ENCODE data around the gene MERTK. TPM values are rescaled to one million over a fixed set of nuclear protein-coding genes. Genes with fewer than 3 reads are reported as not detected.

MERTK gene
- total RNA-seq, 1 donor from 2014 or later = 11.1 TPM

- H3K9me3 ChIP-seq = no peaks in the 10 kb centered on the region
- intact Hi-C loops (cut with DNase I) = no loop called here
- H3K4me3 ChIP-seq = no peak overlapping the region
- peaks cover 11 to 56% of the 10 kb centered on the region in 2 donors for H3K36me3 ChIP-seq
- H3K27me3 ChIP-seq = no peaks in the 10 kb centered on the region
- no peak for DNase-seq (ENCODE audit: low spot score in 2 of 2)
- H3K27ac ChIP-seq = no peak overlapping the region
- TF ChIP-seq, protein P1, sequence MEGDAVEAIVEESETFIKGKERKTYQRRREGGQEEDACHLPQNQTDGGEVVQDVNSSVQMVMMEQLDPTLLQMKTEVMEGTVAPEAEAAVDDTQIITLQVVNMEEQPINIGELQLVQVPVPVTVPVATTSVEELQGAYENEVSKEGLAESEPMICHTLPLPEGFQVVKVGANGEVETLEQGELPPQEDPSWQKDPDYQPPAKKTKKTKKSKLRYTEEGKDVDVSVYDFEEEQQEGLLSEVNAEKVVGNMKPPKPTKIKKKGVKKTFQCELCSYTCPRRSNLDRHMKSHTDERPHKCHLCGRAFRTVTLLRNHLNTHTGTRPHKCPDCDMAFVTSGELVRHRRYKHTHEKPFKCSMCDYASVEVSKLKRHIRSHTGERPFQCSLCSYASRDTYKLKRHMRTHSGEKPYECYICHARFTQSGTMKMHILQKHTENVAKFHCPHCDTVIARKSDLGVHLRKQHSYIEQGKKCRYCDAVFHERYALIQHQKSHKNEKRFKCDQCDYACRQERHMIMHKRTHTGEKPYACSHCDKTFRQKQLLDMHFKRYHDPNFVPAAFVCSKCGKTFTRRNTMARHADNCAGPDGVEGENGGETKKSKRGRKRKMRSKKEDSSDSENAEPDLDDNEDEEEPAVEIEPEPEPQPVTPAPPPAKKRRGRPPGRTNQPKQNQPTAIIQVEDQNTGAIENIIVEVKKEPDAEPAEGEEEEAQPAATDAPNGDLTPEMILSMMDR (IDR thresholded peaks at IDR 0.05) = no peak
- no peaks in the 10 kb centered on the region for H3K4me1 ChIP-seq
These were observed 96.7 kb downstream of the MERTK start for GRCh38 chr2:111995148-111995547.

- TF ChIP-seq, protein P1 (IDR thresholded peaks at IDR 0.05) = no peak
- Histone ChIP-seq H3K27me3 (no peaks in the 10 kb centered on the region), H3K4me1 (no peaks in the 10 kb centered on the region), H3K9me3 (no peaks in the 10 kb centered on the region), H3K4me3 (no peak overlapping the region), H3K36me3 (peaks cover 13 to 66% of the 10 kb centered on the region in 2 donors), H3K27ac (no peak overlapping the region)
- intact Hi-C loops (cut with DNase I) = no loop called here
- DNase-seq (ENCODE audit: low spot score in 2 of 2) = no peak
These were observed 101.4 kb downstream of the MERTK start for GRCh38 chr2:111999809-112000208.

DNA sequence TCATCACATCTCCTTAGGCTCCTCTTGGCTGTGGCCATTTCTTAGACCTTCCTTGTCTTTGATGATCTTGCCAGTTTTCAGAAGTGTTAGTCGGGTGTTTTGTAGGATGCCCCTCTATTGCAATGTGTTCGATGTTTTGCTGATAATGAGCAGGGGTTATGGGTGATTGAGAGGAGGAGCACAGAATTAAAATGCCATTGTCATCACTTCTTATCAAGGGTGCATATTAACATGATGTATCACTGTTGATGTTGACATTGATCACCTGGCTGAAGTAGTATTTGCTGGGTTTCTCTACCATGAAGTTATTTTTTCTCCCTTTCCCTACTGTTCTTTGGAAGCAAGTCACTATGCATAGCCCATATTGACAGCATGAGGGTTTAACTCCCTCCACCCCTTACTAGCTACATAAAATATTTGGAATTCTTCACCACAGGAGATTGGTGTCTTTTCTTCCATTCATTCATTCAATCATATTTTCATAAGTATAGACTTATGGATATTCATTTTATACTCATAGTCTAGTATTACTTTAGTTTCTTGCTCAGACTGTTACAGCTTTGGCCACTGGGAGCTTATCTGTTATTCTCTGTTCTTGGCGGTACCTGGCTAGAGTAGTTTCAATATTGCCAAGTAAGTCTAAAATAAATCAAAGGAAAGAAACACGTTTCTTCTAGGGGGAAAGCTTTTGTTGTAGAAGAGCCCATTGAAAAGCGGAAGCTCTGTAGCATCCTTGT is 102.2 kb downstream of the MERTK start:
- DNase-seq (ENCODE audit: low spot score in 2 of 2) = no peak
- intact Hi-C loops (cut with DNase I) = no loop called here
- no peaks in the 10 kb centered on the region for H3K4me1 ChIP-seq
- no peak overlapping the region for H3K4me3 ChIP-seq
- H3K27ac ChIP-seq = no peak overlapping the region
- no peaks in the 10 kb centered on the region for H3K27me3 ChIP-seq
- no peaks in the 10 kb centered on the region for H3K9me3 ChIP-seq
- TF ChIP-seq, protein P1 (IDR thresholded peaks at IDR 0.05) = no peak
- H3K36me3 ChIP-seq = peaks cover 13 to 58% of the 10 kb centered on the region in 2 donors

DNA sequence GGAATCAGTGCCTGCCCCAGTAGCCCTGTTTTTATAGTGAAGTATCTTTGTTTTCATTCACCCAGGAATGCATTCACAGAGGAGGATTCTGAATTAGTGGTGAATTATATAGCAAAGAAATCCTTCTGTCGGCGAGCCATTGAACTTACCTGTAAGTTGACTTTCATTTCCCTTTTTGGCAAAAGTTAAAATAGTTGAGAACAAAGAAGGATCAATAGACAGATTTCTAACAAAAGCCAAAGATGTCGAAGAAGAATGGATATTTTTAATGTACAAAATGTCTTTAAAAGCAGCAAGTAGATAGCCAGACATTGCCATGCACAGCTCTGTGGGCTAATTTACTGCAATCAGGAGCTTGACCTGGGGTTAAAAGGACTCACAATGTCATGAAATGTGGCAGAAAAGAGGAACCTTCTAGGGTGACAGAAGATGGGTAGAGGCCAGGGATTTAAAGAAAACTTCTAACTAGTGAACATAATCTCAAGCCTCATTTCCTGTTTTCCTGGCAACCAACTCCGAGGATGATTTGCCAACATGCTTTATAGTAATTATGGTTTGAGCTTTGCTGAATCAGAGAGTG is 102.8 kb downstream of the MERTK start:
- Histone ChIP-seq H3K27ac (peak overlapping the region in 1 of 2 donors; percentile 8), H3K27me3 (no peaks in the 10 kb centered on the region), H3K4me1 (no peaks in the 10 kb centered on the region), H3K4me3 (no peak overlapping the region), H3K9me3 (no peaks in the 10 kb centered on the region), H3K36me3 (peaks cover 13 to 52% of the 10 kb centered on the region in 2 donors)
- no peak for DNase-seq (ENCODE audit: low spot score in 2 of 2)
- TF ChIP-seq, protein P1 (IDR thresholded peaks at IDR 0.05) = no peak
- intact Hi-C loops (cut with DNase I) = no loop called here

GRCh38 chr2:112001942-112002341 is 103.5 kb downstream of the MERTK start:
- Histone ChIP-seq H3K4me1 (no peaks in the 10 kb centered on the region), H3K27ac (no peak overlapping the region), H3K36me3 (peaks cover 13 to 46% of the 10 kb centered on the region in 2 donors), H3K4me3 (no peak overlapping the region), H3K27me3 (no peaks in the 10 kb centered on the region), H3K9me3 (no peaks in the 10 kb centered on the region)
- DNase-seq (ENCODE audit: low spot score in 2 of 2) = no peak
- intact Hi-C loops (cut with DNase I) = no loop called here
- TF ChIP-seq, protein P1 (IDR thresholded peaks at IDR 0.05) = no peak

Data from ascending aorta (tissue), 2 donors.